ENCODE data around the gene ITSN2. TPM values are rescaled to one million over a fixed set of nuclear protein-coding genes. Genes with fewer than 3 reads are reported as not detected.

Gene ITSN2
- total RNA-seq, 4 donors from 2014 or later = 44.3 to 73.3 (median 52.8) TPM

GRCh38 chr2:24285484-24286152, 74.7 kb downstream of the ITSN2 start:
- no peak for ATAC-seq (ENCODE audit: low FRiP score)
- DNase-seq (ENCODE audit: low spot score) = no peak
- no peak for TF ChIP-seq CTCF (IDR thresholded peaks at IDR 0.05)

GRCh38 chr2:24280645-24281044, 79.7 kb downstream of the ITSN2 start:
- ATAC-seq (ENCODE audit: low FRiP score) (no peak), DNase-seq (ENCODE audit: low spot score) (no peak)
- TF ChIP-seq CTCF (IDR thresholded peaks at IDR 0.05) = no peak

GRCh38 chr2:24280161-24280560, 80.2 kb downstream of the ITSN2 start:
- ATAC-seq (ENCODE audit: low FRiP score) (no peak), DNase-seq (ENCODE audit: low spot score) (no peak)
- no peak for TF ChIP-seq CTCF (IDR thresholded peaks at IDR 0.05)

GRCh38 chr2:24276349-24276899, 83.9 kb downstream of the ITSN2 start:
- no peak for DNase-seq (ENCODE audit: low spot score)
- no peak for TF ChIP-seq CTCF (IDR thresholded peaks at IDR 0.05)
- no peak for ATAC-seq (ENCODE audit: low FRiP score)

- ATAC-seq (ENCODE audit: low FRiP score) = no peak
- DNase-seq (ENCODE audit: low spot score) = no peak
- no peak for TF ChIP-seq CTCF (IDR thresholded peaks at IDR 0.05)
Measured at GRCh38 chr2:24274809-24275208, 85.5 kb downstream of the ITSN2 start.

GRCh38 chr2:24273598-24273997, 86.7 kb downstream of the ITSN2 start:
- DNase-seq (ENCODE audit: low spot score) (no peak), ATAC-seq (ENCODE audit: low FRiP score) (no peak)
- TF ChIP-seq CTCF (IDR thresholded peaks at IDR 0.05) = no peak

- ATAC-seq (ENCODE audit: low FRiP score) (no peak), DNase-seq (ENCODE audit: low spot score) (no peak)
- no peak for TF ChIP-seq CTCF (IDR thresholded peaks at IDR 0.05)
Measured at GRCh38 chr2:24272907-24273306, 87.4 kb downstream of the ITSN2 start.
